Stimulated activated CD4-positive, alpha-beta T cell treated with anti-CD3 and anti-CD28 coated beads, Interleukin-4, amount 100 ng/mL, for 1 hour (primary cell): ENCODE results near the gene MICAL1.

ENCODE experiments used
- DNase-seq: peaks from one replicate; pipeline ENCODE4 v3.0.0-alpha.2; 2020

Gene MICAL1

DNA sequence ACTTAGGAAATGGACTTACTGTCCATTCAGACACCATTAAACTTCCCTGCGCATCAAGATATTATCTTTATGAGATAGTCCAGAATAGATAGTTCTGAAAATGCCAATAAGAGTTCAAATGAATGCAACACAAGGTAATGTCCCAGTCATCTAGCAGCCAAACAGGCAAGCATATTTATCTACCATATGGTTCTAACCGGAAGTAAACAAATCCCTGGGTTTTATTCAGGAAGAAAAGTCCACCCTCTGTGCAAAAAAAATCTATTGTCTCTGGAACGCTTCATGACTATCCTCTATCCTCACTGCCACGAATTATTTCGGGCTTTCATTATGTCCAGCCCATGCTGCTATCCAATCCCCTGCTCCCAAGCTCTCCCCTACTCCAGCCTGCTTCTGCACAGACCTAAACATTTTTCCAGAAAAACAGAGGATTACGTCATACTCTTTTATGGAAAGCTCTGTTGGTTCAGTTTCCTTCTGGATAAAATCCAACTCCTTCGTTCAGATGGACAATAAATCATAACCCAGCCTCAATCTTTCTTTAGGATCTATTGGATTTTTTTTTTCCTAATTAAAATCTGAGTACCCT, 26.6 kb downstream of the MICAL1 start:
- no peak for DNase-seq

DNA sequence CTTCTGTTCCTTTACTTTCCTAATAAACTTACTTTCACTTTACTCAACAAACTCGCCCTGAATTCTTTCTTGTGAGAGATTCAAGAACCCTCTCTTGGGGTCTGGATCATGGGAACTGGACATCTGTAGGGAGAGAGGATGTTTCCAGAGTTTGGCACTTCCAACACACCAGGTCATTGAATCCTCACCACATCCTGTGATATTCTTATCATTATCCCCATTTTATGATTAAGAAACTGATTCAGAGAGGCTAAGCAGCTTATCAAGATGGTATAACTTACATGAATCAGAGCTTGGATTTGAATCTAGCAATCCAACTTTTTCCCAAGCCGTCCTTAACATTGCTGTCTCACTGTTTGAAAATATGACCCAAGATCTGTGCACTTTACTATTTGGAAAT, 30.6 kb downstream of the MICAL1 start:
- DNase-seq = no peak

DNA sequence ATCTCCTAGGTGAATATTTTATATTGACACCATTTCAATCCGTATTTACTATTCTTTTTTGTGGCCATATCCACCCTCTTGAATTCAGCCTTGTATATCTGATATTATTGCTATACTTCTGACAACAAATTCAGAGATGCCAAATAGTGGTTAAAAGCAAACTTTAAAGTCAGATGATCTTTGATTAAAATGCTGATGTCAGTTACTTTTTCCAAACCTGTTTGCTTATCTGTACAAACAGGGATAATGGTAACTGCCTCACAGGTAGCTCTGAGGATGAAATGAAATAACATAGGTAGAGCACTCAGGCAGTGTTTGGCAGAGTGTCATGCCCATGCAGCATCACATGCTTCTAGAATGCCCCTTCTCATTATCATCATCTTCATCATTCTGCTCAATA, 34.4 kb downstream of the MICAL1 start:
- DNase-seq = no peak

DNA sequence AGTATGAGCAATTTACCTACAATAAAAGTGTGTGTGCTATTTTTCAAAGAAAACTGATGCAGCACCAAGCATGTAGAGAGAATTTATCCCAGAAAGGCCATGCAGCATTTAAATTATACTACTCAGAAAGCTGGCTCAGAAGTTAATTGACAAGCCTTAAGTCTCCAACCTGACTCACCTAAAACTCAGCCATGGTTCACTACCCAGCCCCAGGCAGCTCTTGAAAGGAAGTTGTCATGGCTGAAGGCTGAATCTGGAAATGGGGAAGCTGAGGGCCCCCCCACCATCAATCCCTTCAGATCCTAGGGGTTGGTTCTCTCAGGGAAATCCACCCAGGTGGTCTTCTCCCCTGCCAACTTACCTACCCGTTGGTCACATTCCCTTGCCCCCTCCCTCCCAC, 34.8 kb downstream of the MICAL1 start:
- no peak for DNase-seq

DNA sequence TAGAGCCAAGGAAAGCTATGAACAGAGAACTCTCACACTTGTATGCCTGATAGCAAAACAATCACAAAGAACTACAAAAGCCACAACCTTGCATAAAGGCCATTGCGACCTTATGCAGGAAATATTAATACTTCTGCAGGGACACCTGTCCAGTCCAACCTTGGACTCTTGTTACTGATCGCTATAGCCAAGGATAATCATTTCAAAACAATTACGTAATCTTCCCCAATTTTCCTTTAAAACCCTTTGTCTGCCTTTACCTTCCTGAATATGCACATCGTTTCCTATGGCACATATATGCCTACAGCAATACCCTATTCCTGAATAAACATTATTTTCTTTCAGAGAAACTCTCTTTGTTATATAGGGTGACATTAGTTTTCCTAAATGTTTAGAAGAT, 37.9 kb downstream of the MICAL1 start:
- no peak for DNase-seq

DNA sequence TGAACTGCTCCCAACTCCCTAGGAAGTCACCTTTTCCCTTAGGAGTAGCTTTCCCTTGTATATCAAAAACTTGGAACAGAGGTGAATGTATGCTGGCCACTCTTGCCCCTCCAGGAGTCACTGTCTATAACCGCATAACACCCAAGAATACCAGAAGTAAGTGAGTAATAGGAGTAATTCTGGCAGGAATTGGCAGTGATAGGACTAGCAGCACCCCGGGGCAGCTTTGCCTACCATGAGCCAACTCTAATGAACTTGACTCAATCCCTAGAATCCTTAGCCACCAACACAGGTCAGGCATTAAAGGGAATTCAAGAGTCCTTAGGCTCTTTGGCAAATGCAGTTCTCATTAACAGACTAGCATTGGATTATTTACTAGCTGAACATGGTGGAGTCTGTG, 44.5 kb downstream of the MICAL1 start:
- DNase-seq = no peak

DNA sequence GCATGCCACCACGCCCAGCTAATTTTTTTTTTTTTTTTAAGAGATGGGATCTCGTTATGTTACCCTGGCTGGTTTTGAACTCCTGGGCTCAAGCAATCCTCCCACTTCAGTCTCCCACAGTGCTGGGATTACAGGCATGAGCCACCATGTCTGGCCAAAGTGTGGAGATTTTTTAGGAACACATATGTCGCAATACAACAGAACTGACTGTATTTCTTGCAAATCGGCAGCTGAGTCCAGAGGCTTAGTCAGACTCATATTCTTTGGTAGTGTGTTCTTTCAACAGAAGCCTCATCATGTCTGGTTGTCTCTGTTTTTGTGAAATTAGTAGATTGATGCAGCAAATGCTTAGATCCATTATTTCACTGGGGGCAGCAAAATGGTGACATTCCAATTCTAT, 49.4 kb downstream of the MICAL1 start:
- DNase-seq = no peak

DNA sequence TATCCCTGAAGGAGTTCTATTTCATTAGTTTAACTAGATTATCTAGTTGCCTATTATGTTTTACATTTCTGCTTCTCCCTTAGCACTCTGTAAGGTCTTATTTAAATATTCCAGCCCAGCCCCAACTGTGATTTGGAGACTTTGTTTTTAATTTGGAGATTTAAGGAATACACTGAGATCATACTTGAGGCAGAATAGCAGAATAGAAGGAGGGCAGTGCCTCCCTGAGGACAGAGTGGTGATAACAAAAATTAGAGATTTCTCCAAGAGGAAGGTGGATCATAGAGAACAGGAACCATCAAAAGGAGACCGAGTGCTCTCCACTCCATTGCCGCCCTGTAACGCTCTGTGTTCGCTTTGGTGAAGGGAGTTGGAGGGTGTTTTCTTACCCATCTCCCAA, 58.6 kb downstream of the MICAL1 start:
- DNase-seq = no peak

DNA sequence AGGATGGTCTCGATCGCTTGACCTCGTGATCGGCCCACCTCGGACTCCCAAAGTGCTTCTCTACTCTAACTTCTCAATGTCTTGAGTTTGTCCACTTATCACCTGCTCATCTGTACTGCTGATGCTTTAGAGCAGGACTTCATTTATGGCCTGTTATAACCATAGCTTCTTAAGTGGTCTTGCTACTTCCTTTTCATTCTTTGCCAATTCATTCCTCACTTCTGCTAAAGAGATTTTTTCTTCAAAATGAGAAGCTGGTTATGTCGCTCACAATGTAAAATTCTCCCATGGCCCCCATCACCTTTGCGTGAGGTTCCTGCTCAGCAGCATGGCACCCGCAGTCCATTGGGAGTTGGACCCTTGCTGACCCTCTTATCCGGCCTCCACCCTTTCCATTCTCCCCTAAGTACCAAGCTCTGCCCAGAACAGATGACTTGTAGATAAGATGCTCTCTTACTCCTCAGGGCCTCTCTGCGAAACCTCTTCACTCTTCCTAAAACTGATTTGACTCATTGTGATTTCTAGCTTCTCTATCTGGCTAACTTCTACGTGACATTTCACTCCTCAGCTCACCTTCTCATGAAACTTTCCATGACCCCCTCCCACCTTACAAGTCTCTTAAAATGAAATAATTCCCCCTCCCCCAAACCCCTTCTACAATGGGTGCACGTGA, 59.4 kb downstream of the MICAL1 start:
- DNase-seq = no peak
